Measurements from ENCODE around the gene ASB5. TPM values are rescaled to one million over a fixed set of nuclear protein-coding genes. Genes with fewer than 3 reads are reported as not detected.

ASB5 gene
- total and polyA plus RNA-seq, 2 donors (not counting 1 experiment from before 2014, with no cell fraction given): not detected

DNA sequence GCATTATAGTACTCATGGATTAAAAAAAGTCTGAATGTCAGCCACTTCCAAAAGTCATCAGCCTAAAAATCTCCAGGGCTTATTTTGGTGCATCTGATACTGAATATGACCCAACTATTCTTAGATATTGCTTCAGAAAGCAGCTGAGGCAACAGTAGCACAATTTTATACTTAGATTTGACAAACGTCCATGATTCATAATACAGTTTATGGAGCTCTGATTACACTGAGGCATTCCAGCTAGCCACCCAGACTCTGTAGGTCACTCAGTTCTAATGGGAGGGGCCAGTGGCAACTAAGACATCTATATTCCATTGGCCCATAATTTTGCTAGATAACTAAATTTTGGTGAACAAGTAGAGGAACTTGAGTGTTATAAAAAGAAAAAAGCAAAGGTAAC lies 84.0 kb downstream of the ASB5 start:
- H3K4me3 Mint-ChIP-seq: no peak overlapping the region
- H3K4me3 ChIP-seq (ENCODE audit: control extremely low read depth in 1 of 5, extremely low read depth in 1 of 5, insufficient read depth in 1 of 5, low read depth in 2 of 5, low read length in 4 of 5): no peak overlapping the region
- DNase-seq (no peak), ATAC-seq (ENCODE audit: low read depth) (no peak)
- peaks cover 25% of the 10 kb centered on the region for H3K27me3 Mint-ChIP-seq
- WGBS (ENCODE audit: insufficient coverage): 80% methylated on average over 1 of the region's 1 CpG
- no peaks in the 10 kb centered on the region for H4K20me1 ChIP-seq (ENCODE audit: control insufficient read depth, insufficient read depth, low read length, poor library complexity, severe bottlenecking)
- ChIA-PET POLR2A (no interaction called here), CTCF (no interaction called here)
- no peak overlapping the region for H2AFZ ChIP-seq (ENCODE audit: insufficient read depth, low read depth, low read length, poor library complexity, severe bottlenecking)
- no peak overlapping the region for H3K27ac ChIP-seq (ENCODE audit: low read length in 2 of 2)
- no peaks in the 10 kb centered on the region for H3K9me3 Mint-ChIP-seq (ENCODE audit: insufficient read depth)
- no peak overlapping the region for H3K9ac ChIP-seq (ENCODE audit: low read length)
- peaks cover 0 to 5% (median 3%) of the 10 kb centered on the region in 4 experiments for H3K27me3 ChIP-seq (replicated peaks in 1 of 4; ENCODE audit: control extremely low read depth in 1 of 4, control insufficient read depth in 3 of 4, insufficient read depth in 4 of 4, low read length in 3 of 4)
- H3K4me2 ChIP-seq (replicated peaks; ENCODE audit: low read depth, low read length, poor library complexity, severe bottlenecking): no peak overlapping the region
- H3K79me2 ChIP-seq (ENCODE audit: control insufficient read depth, insufficient read depth, low read length): no peaks in the 10 kb centered on the region
- intact Hi-C loops (cut with micrococcal nuclease): no loop called here
- no peak overlapping the region for H3K27ac Mint-ChIP-seq
- no peaks in the 10 kb centered on the region for H3K4me1 Mint-ChIP-seq
- H3K9me3 ChIP-seq (ENCODE audit: control extremely low read depth in 1 of 3, control insufficient read depth in 2 of 3, insufficient read depth in 1 of 3, low read length in 2 of 3): no peaks in the 10 kb centered on the region
- TF ChIP-seq, protein P1, sequence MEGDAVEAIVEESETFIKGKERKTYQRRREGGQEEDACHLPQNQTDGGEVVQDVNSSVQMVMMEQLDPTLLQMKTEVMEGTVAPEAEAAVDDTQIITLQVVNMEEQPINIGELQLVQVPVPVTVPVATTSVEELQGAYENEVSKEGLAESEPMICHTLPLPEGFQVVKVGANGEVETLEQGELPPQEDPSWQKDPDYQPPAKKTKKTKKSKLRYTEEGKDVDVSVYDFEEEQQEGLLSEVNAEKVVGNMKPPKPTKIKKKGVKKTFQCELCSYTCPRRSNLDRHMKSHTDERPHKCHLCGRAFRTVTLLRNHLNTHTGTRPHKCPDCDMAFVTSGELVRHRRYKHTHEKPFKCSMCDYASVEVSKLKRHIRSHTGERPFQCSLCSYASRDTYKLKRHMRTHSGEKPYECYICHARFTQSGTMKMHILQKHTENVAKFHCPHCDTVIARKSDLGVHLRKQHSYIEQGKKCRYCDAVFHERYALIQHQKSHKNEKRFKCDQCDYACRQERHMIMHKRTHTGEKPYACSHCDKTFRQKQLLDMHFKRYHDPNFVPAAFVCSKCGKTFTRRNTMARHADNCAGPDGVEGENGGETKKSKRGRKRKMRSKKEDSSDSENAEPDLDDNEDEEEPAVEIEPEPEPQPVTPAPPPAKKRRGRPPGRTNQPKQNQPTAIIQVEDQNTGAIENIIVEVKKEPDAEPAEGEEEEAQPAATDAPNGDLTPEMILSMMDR (IDR thresholded peaks at IDR 0.05): no peak
- TF ChIP-seq EZH2 (IDR thresholded peaks at IDR 0.05; ENCODE audit: borderline replicate concordance, insufficient read depth, low read depth, low read length, poor library complexity, severe bottlenecking): no peak
- no peaks in the 10 kb centered on the region for H3K4me1 ChIP-seq (ENCODE audit: control insufficient read depth in 2 of 2, insufficient read depth in 2 of 2, low read length in 2 of 2)
- H3K36me3 ChIP-seq (replicated peaks in 1 of 2; ENCODE audit: control extremely low read depth in 1 of 2, control insufficient read depth in 1 of 2, extremely low read depth in 1 of 2, insufficient read depth in 2 of 2, low read length in 1 of 2): no peaks in the 10 kb centered on the region

Other genes starting within 250 kb of the ASB5 start
- 7.1 and 8.8 TPM in 2 replicates for gene WDR17, start 203.4 kb downstream of the ASB5 start, total RNA-seq
- gene WDR17, start 203.4 kb downstream of the ASB5 start, polyA plus RNA-seq: 1.4 and 2.1 TPM in 2 replicates
- not detected in 2 replicates for gene SPATA4, start 73.6 kb downstream of the ASB5 start, total RNA-seq
- not detected in 2 replicates for gene SPATA4, start 73.6 kb downstream of the ASB5 start, polyA plus RNA-seq
- 92.4 and 102 TPM in 2 replicates for gene SPCS3, start 50.7 kb upstream of the ASB5 start, total RNA-seq
- gene SPCS3, start 50.7 kb upstream of the ASB5 start, polyA plus RNA-seq: 27.8 and 59.5 TPM in 2 replicates